Fibroblast of lung (primary cell): ENCODE data around the gene ESRRB. TPM values are rescaled to one million over a fixed set of nuclear protein-coding genes. Genes with fewer than 3 reads are reported as not detected.

Experiments used
- DNase-seq, 2 donors: peaks; one replicate each; pipeline versions ENCODE4 v3.0.0 to v3.0.0-alpha.2; 2010; ENCODE audit warnings: low read depth in 2 of 2
- H2AFZ ChIP-seq: 2 replicates; pipeline ENCODE4 v1.5.1; 2012; ENCODE audit warnings: low read length, control low read depth, inconsistent platforms
- H3K27ac ChIP-seq: 2 replicates; pipeline ENCODE4 v1.5.1; 2011; ENCODE audit warnings: low read length, control low read depth; ENCODE audit not compliant: insufficient read depth
- H3K27me3 ChIP-seq: 2 replicates; pipeline ENCODE4 v1.5.1; 2011; ENCODE audit warnings: mild to moderate bottlenecking, low read length; ENCODE audit not compliant: control insufficient read depth, insufficient read depth
- H3K36me3 ChIP-seq: 2 replicates; pipeline ENCODE4 v1.5.1; 2011; ENCODE audit warnings: low read length; ENCODE audit not compliant: control insufficient read depth, insufficient read depth
- H3K4me1 ChIP-seq: 2 replicates; pipeline ENCODE4 v1.5.1; 2011; ENCODE audit warnings: low read length; ENCODE audit not compliant: control insufficient read depth, insufficient read depth; ENCODE audit errors: extremely low read depth
- H3K4me2 ChIP-seq: 2 replicates; pipeline ENCODE4 v1.5.1; 2011; ENCODE audit warnings: low read length, control low read depth; ENCODE audit not compliant: insufficient read depth; ENCODE audit errors: extremely low read depth
- H3K4me3 ChIP-seq, 4 experiments: fragments of 200-600 bp in 1 of 4; sonication (generic) in 1 of 4; replicated peaks in 1 of 4; 2 replicates each; pipeline ENCODE4 v1.5.1; 2011 to 2016; ENCODE audit warnings: low read length in 4 of 4, low read depth in 3 of 4, mild to moderate bottlenecking in 3 of 4, control low read depth in 2 of 4, inconsistent platforms in 1 of 4, mixed read lengths in 1 of 4; ENCODE audit not compliant: insufficient read depth in 1 of 4; ENCODE audit errors: control extremely low read depth in 1 of 4
- H3K79me2 ChIP-seq: 2 replicates; pipeline ENCODE4 v1.5.1; 2012; ENCODE audit warnings: mild to moderate bottlenecking, low read length, inconsistent platforms; ENCODE audit not compliant: control insufficient read depth, insufficient read depth
- H3K9ac ChIP-seq: 2 replicates; pipeline ENCODE4 v1.5.1; 2011; ENCODE audit warnings: mild to moderate bottlenecking, low read length, control low read depth; ENCODE audit not compliant: insufficient read depth
- H3K9me3 ChIP-seq: 2 replicates; pipeline ENCODE4 v1.5.1; 2012; ENCODE audit warnings: low read depth, low read length; ENCODE audit not compliant: control insufficient read depth, insufficient read depth
- H4K20me1 ChIP-seq: 2 replicates; pipeline ENCODE4 v1.5.1; 2011; ENCODE audit warnings: low read length; ENCODE audit not compliant: control insufficient read depth, insufficient read depth; ENCODE audit errors: extremely low read depth
- EZH2 ChIP-seq: IDR thresholded peaks from 2 replicates; pipeline ENCODE4 v1.5.1; 2012; ENCODE audit warnings: low read length, control low read depth, mild to moderate bottlenecking; ENCODE audit errors: missing control alignments
- polyA plus RNA-seq, 2 donors: library from polyadenylated mRNA; depleted of rRNA in 1 of 2; stranded (reverse) in 1 of 2; unstranded in 1 of 2; fragments of >200 nt; gene quantifications; 2 replicates each; pipeline ENCODE4 v1.2.1, GENCODE V29; 2011 to 2012; ENCODE audit warnings: missing spikeins in 1 of 2
- total RNA-seq: library from RNA; depleted of rRNA; stranded (reverse); fragments of >200 nt; gene quantifications from 2 replicates; pipeline ENCODE4 v1.2.1, GENCODE V29; 2014
- TF ChIP-seq, protein P1 (sequence below), 2 donors: IDR thresholded peaks in 1 of 2; conservative IDR thresholded peaks in 1 of 2; 1 replicate in 1 of 2; 2 replicates in 1 of 2; pipeline ENCODE4 v1.5.1; 2011 to 2012; ENCODE audit warnings: low read length in 2 of 2, control low read depth in 1 of 2, inconsistent platforms in 1 of 2, low read depth in 1 of 2, mild to moderate bottlenecking in 1 of 2

ESRRB gene
- total and polyA plus RNA-seq, 2 donors (not counting 1 experiment from before 2014, with no cell fraction given): not detected

DNA sequence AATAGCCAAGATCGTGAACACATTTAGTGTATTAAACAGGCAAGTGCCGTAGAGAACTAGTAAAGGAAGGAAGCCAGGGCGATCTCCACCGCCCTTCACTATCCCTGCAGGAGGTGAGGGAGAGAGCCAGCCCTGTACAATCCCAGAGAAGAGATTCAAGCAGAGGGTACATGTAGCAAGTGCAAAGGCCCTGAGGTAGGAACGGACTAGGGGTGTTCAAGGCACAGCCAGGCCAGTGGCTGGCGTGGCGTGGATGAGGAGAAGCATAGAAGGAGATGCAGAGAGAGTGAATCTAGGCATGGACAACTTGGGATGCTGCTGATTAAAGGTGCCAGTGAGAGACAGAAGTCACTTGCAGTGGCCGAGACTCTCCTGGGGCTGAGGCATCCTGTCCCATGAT lies 39.1 kb upstream of the ESRRB start:
- Histone ChIP-seq H3K79me2 (no peaks in the 10 kb centered on the region), H3K9me3 (no peaks in the 10 kb centered on the region), H2AFZ (no peak overlapping the region), H3K4me1 (no peaks in the 10 kb centered on the region), H3K36me3 (no peaks in the 10 kb centered on the region), H4K20me1 (no peaks in the 10 kb centered on the region), H3K27ac (no peak overlapping the region), H3K4me2 (no peak overlapping the region), H3K27me3 (no peaks in the 10 kb centered on the region), H3K9ac (no peak overlapping the region), H3K4me3 (no peak overlapping the region)
- TF ChIP-seq, protein P1, sequence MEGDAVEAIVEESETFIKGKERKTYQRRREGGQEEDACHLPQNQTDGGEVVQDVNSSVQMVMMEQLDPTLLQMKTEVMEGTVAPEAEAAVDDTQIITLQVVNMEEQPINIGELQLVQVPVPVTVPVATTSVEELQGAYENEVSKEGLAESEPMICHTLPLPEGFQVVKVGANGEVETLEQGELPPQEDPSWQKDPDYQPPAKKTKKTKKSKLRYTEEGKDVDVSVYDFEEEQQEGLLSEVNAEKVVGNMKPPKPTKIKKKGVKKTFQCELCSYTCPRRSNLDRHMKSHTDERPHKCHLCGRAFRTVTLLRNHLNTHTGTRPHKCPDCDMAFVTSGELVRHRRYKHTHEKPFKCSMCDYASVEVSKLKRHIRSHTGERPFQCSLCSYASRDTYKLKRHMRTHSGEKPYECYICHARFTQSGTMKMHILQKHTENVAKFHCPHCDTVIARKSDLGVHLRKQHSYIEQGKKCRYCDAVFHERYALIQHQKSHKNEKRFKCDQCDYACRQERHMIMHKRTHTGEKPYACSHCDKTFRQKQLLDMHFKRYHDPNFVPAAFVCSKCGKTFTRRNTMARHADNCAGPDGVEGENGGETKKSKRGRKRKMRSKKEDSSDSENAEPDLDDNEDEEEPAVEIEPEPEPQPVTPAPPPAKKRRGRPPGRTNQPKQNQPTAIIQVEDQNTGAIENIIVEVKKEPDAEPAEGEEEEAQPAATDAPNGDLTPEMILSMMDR (conservative IDR thresholded peaks at IDR 0.05 in 1 of 2, IDR thresholded peaks at IDR 0.05 in 1 of 2; ENCODE audit: low read depth in 1 of 2, low read length in 2 of 2): no peak
- TF ChIP-seq EZH2: no peak
- DNase-seq: no peak

DNA sequence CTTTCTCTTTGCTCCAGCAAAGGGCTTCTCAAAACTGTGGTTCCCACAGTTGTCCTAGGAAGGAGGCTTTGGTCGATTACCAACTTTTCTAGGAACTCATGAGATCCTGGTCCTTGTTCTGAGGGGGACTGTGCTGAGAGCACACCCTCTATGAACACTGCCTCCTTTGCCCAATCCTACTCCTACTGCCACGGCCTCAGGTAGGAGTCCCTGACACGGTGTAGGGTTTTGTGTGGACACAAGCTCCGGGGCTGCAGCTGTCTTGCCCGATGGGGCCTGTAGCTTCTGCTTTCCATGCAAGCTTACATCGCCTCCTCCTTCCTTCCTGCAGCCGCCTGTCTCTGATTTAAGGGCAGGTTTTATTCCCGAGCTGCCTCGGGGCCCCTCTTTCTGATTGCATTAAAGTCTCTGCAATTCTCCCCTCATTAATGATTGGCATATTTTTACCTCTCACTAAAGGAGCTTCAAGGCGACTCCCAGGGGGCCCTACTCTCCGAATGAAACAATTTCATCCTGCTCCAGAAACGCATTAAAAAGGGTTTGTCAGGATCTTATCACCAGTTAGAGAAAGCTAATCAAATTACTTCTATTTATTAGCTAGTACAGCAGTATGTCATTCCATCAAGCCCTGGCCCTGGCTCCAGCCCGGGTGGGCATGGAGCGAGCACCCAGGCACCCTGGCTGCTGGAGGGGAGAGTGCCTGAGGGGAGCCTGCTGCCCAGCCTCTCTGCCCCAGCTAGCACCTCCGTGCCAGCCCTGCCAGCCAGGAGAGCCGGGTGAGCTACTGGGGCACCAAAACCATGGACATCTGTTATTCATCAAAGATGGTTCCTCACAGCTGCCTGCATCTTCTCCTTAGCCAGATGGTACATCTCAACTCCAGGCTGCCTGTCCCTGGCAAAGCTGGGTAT lies 38.0 kb upstream of the ESRRB start:
- Histone ChIP-seq H4K20me1 (no peaks in the 10 kb centered on the region), H3K36me3 (no peaks in the 10 kb centered on the region), H3K9me3 (no peaks in the 10 kb centered on the region), H2AFZ (no peak overlapping the region), H3K4me2 (no peak overlapping the region), H3K4me3 (no peak overlapping the region), H3K4me1 (no peaks in the 10 kb centered on the region), H3K27me3 (no peaks in the 10 kb centered on the region), H3K79me2 (no peaks in the 10 kb centered on the region), H3K9ac (no peak overlapping the region), H3K27ac (no peak overlapping the region)
- DNase-seq: no peak
- TF ChIP-seq, protein P1 (conservative IDR thresholded peaks at IDR 0.05 in 1 of 2, IDR thresholded peaks at IDR 0.05 in 1 of 2; ENCODE audit: low read depth in 1 of 2, low read length in 2 of 2): no peak
- no peak for TF ChIP-seq EZH2

DNA sequence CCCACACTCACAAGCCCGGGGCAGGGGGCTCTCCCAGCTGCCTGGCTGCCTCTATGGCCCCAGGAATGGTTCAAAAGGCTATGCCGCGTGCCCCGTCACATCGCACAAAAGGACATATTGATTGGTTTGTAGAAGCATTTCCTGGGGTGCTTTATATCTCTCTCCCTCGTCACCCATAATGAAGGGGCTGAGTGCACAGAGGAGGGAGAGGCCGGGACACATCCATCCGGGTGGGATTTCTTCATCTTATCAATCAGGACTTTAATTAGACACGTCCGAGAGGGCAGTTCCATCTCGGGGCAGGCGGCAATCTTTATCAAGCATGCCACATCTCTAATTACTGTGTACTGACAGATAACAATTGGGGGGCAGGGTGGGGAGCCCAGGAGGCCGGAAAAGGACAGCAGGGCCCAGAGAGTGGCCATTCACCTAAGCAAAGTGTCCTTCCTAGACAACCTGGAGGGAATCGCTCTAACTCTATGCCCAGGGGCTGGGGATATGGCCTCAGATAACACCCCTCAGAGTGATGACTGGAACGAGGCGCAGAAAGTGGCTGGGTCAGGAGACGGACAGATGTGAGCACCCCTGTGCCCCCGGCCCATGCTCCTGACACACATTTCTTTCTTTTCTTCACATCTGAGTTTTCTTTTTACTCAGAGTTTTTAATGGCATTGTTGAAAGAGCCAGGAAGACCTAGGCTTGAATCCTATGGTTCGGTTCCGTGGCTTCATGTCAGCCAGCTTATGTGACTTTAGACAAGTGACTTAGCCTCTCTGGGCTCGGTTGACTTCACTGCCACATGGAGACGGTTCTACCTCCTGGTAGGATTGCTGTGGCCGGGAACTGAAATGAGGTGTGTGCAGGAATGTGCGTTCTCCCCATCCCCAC lies 36.0 kb upstream of the ESRRB start:
- Histone ChIP-seq H3K27me3 (no peaks in the 10 kb centered on the region), H3K4me2 (no peak overlapping the region), H2AFZ (no peak overlapping the region), H3K9me3 (no peaks in the 10 kb centered on the region), H3K4me3 (no peak overlapping the region), H4K20me1 (no peaks in the 10 kb centered on the region), H3K79me2 (no peaks in the 10 kb centered on the region), H3K9ac (no peak overlapping the region), H3K27ac (no peak overlapping the region), H3K36me3 (no peaks in the 10 kb centered on the region), H3K4me1 (no peaks in the 10 kb centered on the region)
- no peak for TF ChIP-seq EZH2
- TF ChIP-seq, protein P1 (conservative IDR thresholded peaks at IDR 0.05 in 1 of 2, IDR thresholded peaks at IDR 0.05 in 1 of 2; ENCODE audit: low read depth in 1 of 2, low read length in 2 of 2): no peak
- no peak for DNase-seq
